ENCODE measurements around the gene SCN5A. TPM values are rescaled to one million over a fixed set of nuclear protein-coding genes. Genes with fewer than 3 reads are reported as not detected.

The SCN5A gene
- polyA plus RNA-seq, 1 donor from 2014 or later = not detected

- Histone ChIP-seq H3K9me3 (ENCODE audit: low read length) (no peaks in the 10 kb centered on the region), H3K27me3 (ENCODE audit: insufficient read depth, low read depth, low read length) (no peaks in the 10 kb centered on the region), H3K4me2 (ENCODE audit: low read length) (no peak overlapping the region), H4K20me1 (ENCODE audit: insufficient read depth) (no peaks in the 10 kb centered on the region), H3K4me3 (ENCODE audit: low read length) (no peak overlapping the region), H2AFZ (ENCODE audit: low read depth, low read length) (no peak overlapping the region), H3F3A (ENCODE audit: insufficient read depth, low read length, poor library complexity, severe bottlenecking) (no peaks in the 10 kb centered on the region), H3K79me2 (replicated peaks; ENCODE audit: insufficient read depth, low read length) (no peaks in the 10 kb centered on the region), H3K9me2 (ENCODE audit: insufficient read depth, low read length) (no peaks in the 10 kb centered on the region), H3K9ac (ENCODE audit: low read length) (no peak overlapping the region), H3K27ac (ENCODE audit: low read length) (no peak overlapping the region), H3K36me3 (ENCODE audit: insufficient read depth, low read length) (no peaks in the 10 kb centered on the region)
- TF ChIP-seq RAD21 (conservative IDR thresholded peaks at IDR 0.05) (no peak), REST (IDR thresholded peaks at IDR 0.05; ENCODE audit: borderline replicate concordance) (no peak), EZH2 (IDR thresholded peaks at IDR 0.05; ENCODE audit: borderline replicate concordance, insufficient read depth, low read length, poor library complexity, severe bottlenecking) (no peak), SMC3 (conservative IDR thresholded peaks at IDR 0.05; ENCODE audit: poor library complexity) (no peak), TAF1 (IDR thresholded peaks at IDR 0.05; ENCODE audit: low read depth) (no peak), POLR2AphosphoS5 (IDR thresholded peaks at IDR 0.05) (no peak), CTCF (IDR thresholded peaks at IDR 0.05; ENCODE audit: poor library complexity, severe bottlenecking) (no peak), EP300 (conservative IDR thresholded peaks at IDR 0.05; ENCODE audit: poor library complexity, severe bottlenecking) (no peak), MXI1 (conservative IDR thresholded peaks at IDR 0.05; ENCODE audit: poor library complexity, severe bottlenecking) (no peak)
Measured at GRCh38 chr3:38603731-38604131, 45.8 kb downstream of the SCN5A start.

- Histone ChIP-seq H2AFZ (ENCODE audit: low read depth, low read length) (no peak overlapping the region), H3K9me3 (ENCODE audit: low read length) (no peaks in the 10 kb centered on the region), H3K4me3 (ENCODE audit: low read length) (no peak overlapping the region), H3K27ac (ENCODE audit: low read length) (no peak overlapping the region), H3K4me2 (ENCODE audit: low read length) (no peak overlapping the region), H3K9me2 (ENCODE audit: insufficient read depth, low read length) (no peaks in the 10 kb centered on the region), H3K9ac (ENCODE audit: low read length) (no peak overlapping the region), H3F3A (ENCODE audit: insufficient read depth, low read length, poor library complexity, severe bottlenecking) (no peaks in the 10 kb centered on the region), H3K79me2 (replicated peaks; ENCODE audit: insufficient read depth, low read length) (no peaks in the 10 kb centered on the region), H3K27me3 (ENCODE audit: insufficient read depth, low read depth, low read length) (no peaks in the 10 kb centered on the region), H3K36me3 (ENCODE audit: insufficient read depth, low read length) (no peaks in the 10 kb centered on the region), H4K20me1 (ENCODE audit: insufficient read depth) (no peaks in the 10 kb centered on the region)
- TF ChIP-seq EP300 (conservative IDR thresholded peaks at IDR 0.05; ENCODE audit: poor library complexity, severe bottlenecking) = no peak
- TF ChIP-seq TAF1 (IDR thresholded peaks at IDR 0.05; ENCODE audit: low read depth) = no peak
- no peak for TF ChIP-seq MXI1 (conservative IDR thresholded peaks at IDR 0.05; ENCODE audit: poor library complexity, severe bottlenecking)
- TF ChIP-seq POLR2AphosphoS5 (IDR thresholded peaks at IDR 0.05) = no peak
- TF ChIP-seq EZH2 (IDR thresholded peaks at IDR 0.05; ENCODE audit: borderline replicate concordance, insufficient read depth, low read length, poor library complexity, severe bottlenecking) = no peak
Measured at GRCh38 chr3:38602576-38603250, 46.8 kb downstream of the SCN5A start.

All from neural cell (in vitro differentiated cells).